HG03064 (cell line): Measurements from ENCODE around the gene AP3S2.
"Not testable (repeated sequence)": the region's sequence is repeated elsewhere in the genome, so short reads cannot be mapped to it uniquely, and the experiment has no call there.

Source experiments
- ATAC-seq: cut with Tn5 transposase; IDR thresholded peaks from one replicate; pipeline ENCODE4 v1.9.1; 2021; ENCODE audit warnings: low read depth; ENCODE audit not compliant: unreplicated experiment

The AP3S2 gene

GRCh38 chr15:89783861-89784685 lies 109.7 kb downstream of the AP3S2 start:
- ATAC-seq: no peak

GRCh38 chr15:89783111-89783860 lies 110.5 kb downstream of the AP3S2 start:
- ATAC-seq: no peak

GRCh38 chr15:89782619-89782950 lies 111.2 kb downstream of the AP3S2 start:
- not testable (repeated sequence) for ATAC-seq

GRCh38 chr15:89781891-89782618 lies 111.7 kb downstream of the AP3S2 start:
- ATAC-seq: no peak

- ATAC-seq: no peak
Measured at GRCh38 chr15:89781055-89781454, 112.7 kb downstream of the AP3S2 start.

GRCh38 chr15:89780601-89781000 lies 113.2 kb downstream of the AP3S2 start:
- ATAC-seq: no peak
